Thyroid gland (tissue), 4 donors: Measurements from ENCODE around the gene CHURC1. TPM values are rescaled to one million over a fixed set of nuclear protein-coding genes. Genes with fewer than 3 reads are reported as not detected.

Experiments
- DNase-seq, 2 donors: peaks; one replicate each; pipeline ENCODE4 v3.0.0-alpha.2; 2019
- H3K27ac ChIP-seq, 3 donors: fragments of 200-600 bp; sonication (generic); 1 replicate in 2 of 3; 2 replicates in 1 of 3; pipeline ENCODE4 v1.5.1; 2016 to 2019; ENCODE audit warnings: mild to moderate bottlenecking in 1 of 3, moderate library complexity in 1 of 3
- H3K27me3 ChIP-seq: fragments of 200-600 bp; sonication (generic); one replicate; pipeline ENCODE4 v1.5.1; 2019
- H3K36me3 ChIP-seq, 2 donors: fragments of 200-600 bp; sonication (generic); one replicate each; pipeline ENCODE4 v1.5.1; 2016 to 2019
- H3K4me1 ChIP-seq, 2 donors: fragments of 200-600 bp; sonication (generic); one replicate each; pipeline ENCODE4 v1.5.1; 2017 to 2019
- H3K4me3 ChIP-seq, 3 donors: fragments of 200-600 bp; sonication (generic); replicated peaks in 1 of 3; 1 replicate in 2 of 3; 2 replicates in 1 of 3; pipeline ENCODE4 v1.5.1; 2016; ENCODE audit warnings: mild to moderate bottlenecking in 1 of 3
- H3K9me3 ChIP-seq: fragments of 200-600 bp; sonication (generic); one replicate; pipeline ENCODE4 v1.5.1; 2017
- POLR2A ChIP-seq, 2 donors: fragments of 450-650 bp; IDR thresholded peaks; one replicate each; pipeline ENCODE4 v1.6.1; 2017; ENCODE audit warnings: antibody characterized with exemption in 2 of 2, mild to moderate bottlenecking in 2 of 2, moderate library complexity in 1 of 2
- WGBS, 2 donors: methylation state at CpG; one replicate each; pipeline ENCODE4 v1.1.5; 2017; 5-methylcytosine and 5-hydroxymethylcytosine counted together
- intact Hi-C: fragments of 100-400 bp; cut with DNase I; formaldehyde crosslinking; loops from one replicate; pipeline ENCODE4 v1.15.1; 2023
- total RNA-seq, 4 donors: library from RNA; depleted of rRNA; stranded (reverse); fragments of >200 nt; gene quantifications; one replicate each; pipeline ENCODE4 v1.2.3, GENCODE V29; 2016
- TF ChIP-seq, protein P1 (sequence below), 6 experiments: fragments of 200-600 bp in 3 of 6; fragments of 450-650 bp in 3 of 6; sonication (generic) in 3 of 6; IDR thresholded peaks; one replicate each; pipeline ENCODE4 v1.5.1; 2016 to 2019; ENCODE audit warnings: antibody characterized with exemption in 6 of 6, mild to moderate bottlenecking in 2 of 6, inconsistent platforms in 1 of 6, moderate library complexity in 1 of 6

CHURC1 gene
- total RNA-seq, 4 donors from 2014 or later: 63.7 to 90.2 (median 71.7) TPM

- Histone ChIP-seq H3K27ac (no peak overlapping the region), H3K9me3 (no peaks in the 10 kb centered on the region), H3K4me3 (no peak overlapping the region), H3K4me1 (no peaks in the 10 kb centered on the region), H3K27me3 (no peaks in the 10 kb centered on the region), H3K36me3 (no peaks in the 10 kb centered on the region)
- TF ChIP-seq, protein P1, sequence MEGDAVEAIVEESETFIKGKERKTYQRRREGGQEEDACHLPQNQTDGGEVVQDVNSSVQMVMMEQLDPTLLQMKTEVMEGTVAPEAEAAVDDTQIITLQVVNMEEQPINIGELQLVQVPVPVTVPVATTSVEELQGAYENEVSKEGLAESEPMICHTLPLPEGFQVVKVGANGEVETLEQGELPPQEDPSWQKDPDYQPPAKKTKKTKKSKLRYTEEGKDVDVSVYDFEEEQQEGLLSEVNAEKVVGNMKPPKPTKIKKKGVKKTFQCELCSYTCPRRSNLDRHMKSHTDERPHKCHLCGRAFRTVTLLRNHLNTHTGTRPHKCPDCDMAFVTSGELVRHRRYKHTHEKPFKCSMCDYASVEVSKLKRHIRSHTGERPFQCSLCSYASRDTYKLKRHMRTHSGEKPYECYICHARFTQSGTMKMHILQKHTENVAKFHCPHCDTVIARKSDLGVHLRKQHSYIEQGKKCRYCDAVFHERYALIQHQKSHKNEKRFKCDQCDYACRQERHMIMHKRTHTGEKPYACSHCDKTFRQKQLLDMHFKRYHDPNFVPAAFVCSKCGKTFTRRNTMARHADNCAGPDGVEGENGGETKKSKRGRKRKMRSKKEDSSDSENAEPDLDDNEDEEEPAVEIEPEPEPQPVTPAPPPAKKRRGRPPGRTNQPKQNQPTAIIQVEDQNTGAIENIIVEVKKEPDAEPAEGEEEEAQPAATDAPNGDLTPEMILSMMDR (IDR thresholded peaks at IDR 0.05): no peak
- no peak for TF ChIP-seq POLR2A (IDR thresholded peaks at IDR 0.05)
- intact Hi-C loops: no loop called here
- 88 to 92% methylated on average over 12 of the region's 12 CpGs for WGBS, 2 donors
- no peak for DNase-seq
Observed at GRCh38 chr14:64945431-64946178, 31.4 kb downstream of the CHURC1 start.

GRCh38 chr14:64946310-64947045 lies 32.2 kb downstream of the CHURC1 start:
- intact Hi-C loops: no loop called here
- WGBS, 2 donors: 87 to 91% methylated on average over 6 of the region's 6 CpGs

DNA sequence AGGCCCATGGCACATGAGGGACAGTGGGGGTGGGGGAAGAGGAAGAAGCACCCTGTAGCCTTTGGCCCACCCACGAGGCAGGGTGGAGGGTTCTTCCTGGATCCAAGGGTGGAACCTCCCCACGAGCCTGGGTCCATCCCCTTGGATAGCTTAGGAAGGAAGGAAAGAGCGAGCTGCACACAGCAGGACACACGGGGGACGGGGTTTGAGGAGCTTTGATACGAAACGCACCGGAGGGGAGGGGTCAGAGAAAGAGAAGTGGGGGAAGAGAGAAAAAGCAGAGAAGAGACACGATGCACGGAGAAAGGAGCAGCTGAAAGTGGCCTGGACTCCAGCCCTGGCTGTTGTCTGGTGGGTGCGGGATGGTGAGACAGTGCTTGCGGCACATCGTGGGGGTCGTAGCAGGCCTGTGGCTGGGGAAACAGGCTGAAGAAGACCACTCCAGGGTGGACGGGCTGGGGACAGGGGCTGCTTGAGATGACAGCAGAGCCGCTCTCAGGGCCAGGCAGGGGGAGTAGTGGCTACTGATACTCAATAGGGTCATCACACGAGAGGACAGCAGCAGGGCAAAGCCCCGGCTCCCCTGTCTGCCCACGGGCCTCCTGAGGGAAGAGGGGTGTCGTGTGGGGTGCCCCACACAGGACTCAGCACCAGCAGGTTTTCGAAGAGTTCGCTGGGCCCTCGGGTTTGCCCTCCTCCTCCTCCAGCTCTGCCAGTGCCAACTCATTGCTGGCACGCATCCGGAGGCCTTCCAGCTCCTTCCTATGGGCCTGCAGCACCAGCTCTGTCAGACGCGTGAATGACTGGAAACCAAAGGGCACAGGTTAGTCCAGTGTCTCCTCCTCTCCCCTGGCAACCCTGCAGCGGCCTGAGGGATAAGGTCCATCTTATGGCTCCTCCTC lies 33.7 kb downstream of the CHURC1 start:
- 89 to 92% methylated on average over 28 of the region's 28 CpGs for WGBS, 2 donors
- no peak overlapping the region for H3K27ac ChIP-seq
- intact Hi-C loops: no loop called here
- H3K27me3 ChIP-seq: no peaks in the 10 kb centered on the region
- no peak for TF ChIP-seq POLR2A (IDR thresholded peaks at IDR 0.05)
- TF ChIP-seq, protein P1 (IDR thresholded peaks at IDR 0.05): no peak
- H3K4me3 ChIP-seq: no peak overlapping the region
- H3K36me3 ChIP-seq: no peaks in the 10 kb centered on the region
- no peaks in the 10 kb centered on the region for H3K4me1 ChIP-seq
- no peak for DNase-seq
- no peaks in the 10 kb centered on the region for H3K9me3 ChIP-seq

More at GRCh38 chr14:64946310-64947045, 32.2 kb downstream of the CHURC1 start:
- Histone ChIP-seq H3K27ac (no peak overlapping the region), H3K4me3 (no peak overlapping the region), H3K27me3 (no peaks in the 10 kb centered on the region), H3K9me3 (no peaks in the 10 kb centered on the region), H3K36me3 (no peaks in the 10 kb centered on the region), H3K4me1 (no peaks in the 10 kb centered on the region)
- no peak for TF ChIP-seq POLR2A (IDR thresholded peaks at IDR 0.05)
- TF ChIP-seq, protein P1 (IDR thresholded peaks at IDR 0.05): no peak
- DNase-seq: no peak

DNA sequence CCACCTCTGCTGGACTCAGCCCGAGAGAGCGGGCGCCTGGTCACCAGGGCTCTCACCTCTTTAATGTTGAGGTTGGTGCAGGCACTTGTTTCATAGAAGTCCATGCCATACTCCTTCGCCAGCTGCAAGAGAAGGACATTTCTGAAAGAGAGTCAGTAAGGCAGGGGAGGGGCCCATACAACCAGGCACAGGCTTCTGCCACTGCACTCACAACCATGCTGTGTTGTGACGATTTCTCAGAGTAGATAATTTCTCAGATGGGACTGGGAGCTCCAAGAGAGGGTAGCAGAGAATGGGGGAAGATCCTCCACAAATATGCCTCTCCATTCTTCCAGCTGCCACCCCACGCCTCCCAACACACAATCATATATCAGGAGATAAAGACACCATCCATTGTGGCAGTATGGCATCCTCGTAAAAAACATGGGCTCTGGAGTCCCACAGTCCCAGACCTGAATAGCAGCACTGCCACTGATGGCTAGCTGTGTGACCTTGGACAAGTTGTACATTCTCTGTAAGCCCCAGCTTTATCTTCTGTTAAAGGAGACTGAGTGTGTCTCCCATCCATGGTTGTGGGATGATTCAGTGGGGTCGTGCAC lies 34.5 kb downstream of the CHURC1 start:
- DNase-seq: no peak
- Histone ChIP-seq H3K27ac (no peak overlapping the region), H3K4me3 (no peak overlapping the region), H3K36me3 (no peaks in the 10 kb centered on the region), H3K27me3 (no peaks in the 10 kb centered on the region), H3K4me1 (no peaks in the 10 kb centered on the region), H3K9me3 (no peaks in the 10 kb centered on the region)
- TF ChIP-seq POLR2A (IDR thresholded peaks at IDR 0.05): no peak
- TF ChIP-seq, protein P1 (IDR thresholded peaks at IDR 0.05): no peak
- 93 to 94% methylated on average over 8 of the region's 8 CpGs for WGBS, 2 donors
- intact Hi-C loops: no loop called here
